IMR-90 (cell line): ENCODE results near the gene TLK2. TPM values are rescaled to one million over a fixed set of nuclear protein-coding genes. Genes with fewer than 3 reads are reported as not detected.

Source experiments
- ATAC-seq: fragments of 200-7000 bp; cut with Tn5 transposase; 2 replicates; pipeline ENCODE4 v1.9.1; 2020; ENCODE audit warnings: low read depth, mild to moderate bottlenecking, moderate library complexity
- BruUV-seq: library from RNA; stranded (reverse); fragments of 400-500 nt; replicated peaks from 2 replicates; lab custom pipeline; 2021; lab: Mats Ljungman, UMichigan
- CTCF ChIA-PET: fragments of 300-600 bp; formaldehyde crosslinking; extraction: SDS; loops from one replicate; lab custom pipeline; 2021; ENCODE audit warnings: antibody characterized with exemption; lab: Yijun Ruan, JAX
- POLR2A ChIA-PET: fragments of 300-600 bp; sonication (Branson Sonifier 250); formaldehyde crosslinking; loops from one replicate; lab custom pipeline; 2022; ENCODE audit warnings: antibody characterized with exemption; ENCODE audit not compliant: unreplicated experiment; lab: Charles Lee
- DNase-seq: peaks from one replicate; pipeline ENCODE4 v3.0.0; 2013
- H2AFZ ChIP-seq: replicated peaks from 2 replicates; pipeline ENCODE3; 2013; ENCODE audit warnings: low read length, mild to moderate bottlenecking; ENCODE audit not compliant: poor library complexity
- H2AK5ac ChIP-seq: 2 replicates; pipeline ENCODE4 v1.6.1; 2013; ENCODE audit warnings: low read depth, low read length, inconsistent platforms
- H2AK9ac ChIP-seq: replicated peaks from 2 replicates; pipeline ENCODE3; 2013; ENCODE audit warnings: mild to moderate bottlenecking, low read depth, low read length, moderate library complexity; ENCODE audit not compliant: poor library complexity
- H2BK120ac ChIP-seq: 2 replicates; pipeline ENCODE4 v1.6.1; 2013; ENCODE audit warnings: low read depth, low read length, inconsistent platforms
- H2BK15ac ChIP-seq: 3 replicates; pipeline ENCODE4 v1.6.1; 2013; ENCODE audit warnings: low read depth, low read length, inconsistent platforms
- H2BK20ac ChIP-seq: 2 replicates; pipeline ENCODE4 v1.6.1; 2013; ENCODE audit warnings: low read depth, mild to moderate bottlenecking, inconsistent platforms, low read length, moderate library complexity
- H2BK5ac ChIP-seq: 2 replicates; pipeline ENCODE4 v1.6.1; 2013; ENCODE audit warnings: mild to moderate bottlenecking, low read depth, low read length, inconsistent platforms; ENCODE audit not compliant: poor library complexity, severe bottlenecking
- H3K14ac ChIP-seq: replicated peaks from 2 replicates; pipeline ENCODE4 v1.6.1; 2013; ENCODE audit warnings: low read depth, low read length, inconsistent platforms
- H3K18ac ChIP-seq: 2 replicates; pipeline ENCODE4 v1.6.1; 2013; ENCODE audit warnings: low read depth, low read length, control low read depth
- H3K23ac ChIP-seq: 2 replicates; pipeline ENCODE4 v1.6.1; 2013; ENCODE audit warnings: low read depth, low read length, inconsistent platforms
- H3K27ac ChIP-seq: 2 replicates; pipeline ENCODE4 v1.5.1; 2013; ENCODE audit warnings: mild to moderate bottlenecking, control low read depth, low read length; ENCODE audit not compliant: insufficient read depth
- H3K27me3 ChIP-seq: 2 replicates; pipeline ENCODE4 v1.6.1; 2013; ENCODE audit warnings: low read length; ENCODE audit not compliant: control insufficient read depth, insufficient read depth
- H3K36me3 ChIP-seq: 2 replicates; pipeline ENCODE4 v1.6.1; 2013; ENCODE audit warnings: low read length, mixed read lengths; ENCODE audit not compliant: control insufficient read depth, insufficient read depth
- H3K4ac ChIP-seq: 2 replicates; pipeline ENCODE4 v1.6.1; 2013; ENCODE audit warnings: low read depth, low read length, inconsistent platforms
- H3K4me1 ChIP-seq: 2 replicates; pipeline ENCODE4 v1.6.1; 2013; ENCODE audit warnings: low read length, mixed read lengths; ENCODE audit not compliant: control insufficient read depth, insufficient read depth
- H3K4me2 ChIP-seq: 2 replicates; pipeline ENCODE4 v1.6.1; 2013; ENCODE audit warnings: low read depth, mild to moderate bottlenecking, control low read depth, low read length, moderate library complexity
- H3K4me3 ChIP-seq: 2 replicates; pipeline ENCODE4 v1.5.1; 2013; ENCODE audit warnings: low read depth, mild to moderate bottlenecking, control low read depth, low read length, moderate library complexity; ENCODE audit not compliant: insufficient read depth
- H3K56ac ChIP-seq: 2 replicates; pipeline ENCODE4 v1.6.1; 2013; ENCODE audit warnings: low read length, inconsistent platforms; ENCODE audit not compliant: insufficient read depth; ENCODE audit errors: extremely low read depth
- H3K79me1 ChIP-seq, 2 experiments: 2 replicates each; pipeline ENCODE4 v1.6.1; 2013; ENCODE audit warnings: low read length in 2 of 2, inconsistent platforms in 1 of 2, low read depth in 1 of 2
- H3K9ac ChIP-seq: 2 replicates; pipeline ENCODE4 v1.6.1; 2013; ENCODE audit warnings: low read depth, low read length, control low read depth
- H3K9me1 ChIP-seq: 2 replicates; pipeline ENCODE4 v1.6.1; 2013; ENCODE audit warnings: low read length, inconsistent platforms; ENCODE audit not compliant: insufficient read depth
- H3K9me3 ChIP-seq: 2 replicates; pipeline ENCODE4 v1.6.1; 2013; ENCODE audit warnings: low read length; ENCODE audit not compliant: control insufficient read depth, insufficient read depth
- H4K20me1 ChIP-seq: 2 replicates; pipeline ENCODE4 v1.6.1; 2013; ENCODE audit warnings: low read length, inconsistent platforms; ENCODE audit not compliant: insufficient read depth
- H4K5ac ChIP-seq: 2 replicates; pipeline ENCODE4 v1.6.1; 2013; ENCODE audit warnings: mild to moderate bottlenecking, low read depth, low read length, control low read depth
- H4K8ac ChIP-seq, 2 experiments: 2 replicates each; pipeline ENCODE4 v1.6.1; 2013; ENCODE audit warnings: low read depth in 2 of 2, low read length in 2 of 2, control low read depth in 1 of 2, inconsistent platforms in 1 of 2
- H4K91ac ChIP-seq: 2 replicates; pipeline ENCODE4 v1.6.1; 2013; ENCODE audit warnings: low read depth, low read length, inconsistent platforms; ENCODE audit not compliant: insufficient read depth
- BHLHE40 ChIP-seq: fragments of 150-350 bp; IDR thresholded peaks from 2 replicates; pipeline ENCODE4 v1.6.1; 2016; ENCODE audit warnings: mild to moderate bottlenecking, low read depth, low read length
- CHD1 ChIP-seq: IDR thresholded peaks from 2 replicates; pipeline ENCODE4 v1.6.1; 2012; ENCODE audit warnings: low read depth, low read length, improper control_type of control experiment
- CTCF ChIP-seq: conservative IDR thresholded peaks from 2 replicates; pipeline ENCODE4 v1.5.1; 2012; ENCODE audit warnings: mild to moderate bottlenecking, low read depth, low read length, improper control_type of control experiment
- ELK1 ChIP-seq: fragments of 150-350 bp; IDR thresholded peaks from 2 replicates; pipeline ENCODE4 v1.6.1; 2016; ENCODE audit warnings: low read depth, mild to moderate bottlenecking, low read length, moderate library complexity, borderline replicate concordance
- NFE2L2 ChIP-seq: fragments of 150-350 bp; IDR thresholded peaks from 2 replicates; pipeline ENCODE4 v1.6.1; 2016; ENCODE audit warnings: low read depth, mild to moderate bottlenecking, low read length
- RFX5 ChIP-seq: IDR thresholded peaks from 2 replicates; pipeline ENCODE4 v1.8.0; 2012; ENCODE audit warnings: low read depth, mild to moderate bottlenecking, low read length, moderate library complexity
- SMC3 ChIP-seq: fragments of 150-350 bp; IDR thresholded peaks from 2 replicates; pipeline ENCODE4 v1.6.1; 2016; ENCODE audit warnings: low read depth, mild to moderate bottlenecking, antibody characterized with exemption, low read length, moderate library complexity
- WGBS, 2 experiments: methylation state at CpG; one replicate each; pipeline versions ENCODE4 v1.1.5 to v1.1.7; 2013; ENCODE audit warnings: missing lambda C conversion rate in 2 of 2; ENCODE audit not compliant: insufficient read length in 1 of 2; ENCODE audit errors: extremely low coverage in 2 of 2; 5-methylcytosine and 5-hydroxymethylcytosine counted together
- dilution Hi-C: fragments of 300-500 bp; cut with HindIII; formaldehyde crosslinking; loops from one replicate; pipeline ENCODE4 v1.14.3; 2018; ENCODE audit warnings: low sequenced_read_pairs; ENCODE audit not compliant: unreplicated experiment
- in situ Hi-C: fragments of 300-500 bp; cut with MboI; formaldehyde crosslinking; loops from 3 replicates; pipeline ENCODE4 v1.14.3; 2019; ENCODE audit warnings: low sequenced_read_pairs, inconsistent platforms, mixed read lengths
- intact Hi-C: fragments of 100-400 bp; cut with micrococcal nuclease; formaldehyde crosslinking; loops from 2 replicates; pipeline ENCODE4 v1.10.0; 2022
- polyA plus RNA-seq, 3 experiments: library from polyadenylated mRNA; depleted of rRNA; stranded (reverse); fragments of >200 nt; gene quantifications; 2 replicates each; pipeline ENCODE4 v1.2.3, GENCODE V29; 2012; ENCODE audit warnings: low replicate concordance in 1 of 3
- total RNA-seq: library from RNA; depleted of rRNA; stranded (reverse); fragments of >200 nt; gene quantifications from 2 replicates; pipeline ENCODE4 v1.2.3, GENCODE V29; 2012

The TLK2 gene
- total and polyA plus RNA-seq, 2 of the 4 experiments (the other 2 are of a cell fraction) = 35.7 to 39.4 TPM

- Histone ChIP-seq H2AFZ (no peak overlapping the region), H3K9ac (no peak overlapping the region), H3K4me3 (no peak overlapping the region), H2BK120ac (no peak overlapping the region), H2BK15ac (no peak overlapping the region), H3K4me2 (no peak overlapping the region), H3K23ac (no peak overlapping the region), H2AK9ac (no peak overlapping the region), H2BK20ac (no peak overlapping the region), H3K9me1 (peaks cover 24% of the 10 kb centered on the region), H3K79me1 (peaks cover 46 to 89% of the 10 kb centered on the region in 2 experiments), H3K36me3 (peaks cover 31% of the 10 kb centered on the region), H3K56ac (no peak overlapping the region), H3K14ac (no peak overlapping the region), H4K5ac (no peak overlapping the region), H3K4ac (no peak overlapping the region), H4K20me1 (peaks cover 55% of the 10 kb centered on the region), H3K18ac (no peak overlapping the region), H2AK5ac (no peak overlapping the region), H3K4me1 (peaks cover 2% of the 10 kb centered on the region; the same call in 1 of the 2 replicates), H3K27me3 (no peaks in the 10 kb centered on the region), H4K8ac (no peak overlapping the region), H2BK5ac (no peak overlapping the region), H4K91ac (no peak overlapping the region), H3K9me3 (no peaks in the 10 kb centered on the region; the same call in 1 of the 2 replicates), H3K27ac (no peak overlapping the region)
- ATAC-seq (no peak), DNase-seq (no peak)
- BruUV-seq = no TSS peak
- CTCF ChIA-PET = no interaction called here
- intact Hi-C loops = no loop called here
- in situ Hi-C loops = no loop called here
- dilution Hi-C loops = no loop called here
- no CpG with 5 or more reads among the region's 1 CpG for WGBS, 2 experiments
- TF ChIP-seq CTCF = no peak
- TF ChIP-seq BHLHE40 = no peak
- no peak for TF ChIP-seq SMC3
- no peak for TF ChIP-seq CHD1
- no peak for TF ChIP-seq ELK1
- no peak for TF ChIP-seq NFE2L2
- no peak for TF ChIP-seq RFX5
- POLR2A ChIA-PET = interaction anchor here (0.6 kb wide), 1 partner anchor 9 kb away, joined by 7 read pairs; no protein-coding TSS in a partner anchor
Measured at GRCh38 chr17:62661337-62661736, 182.7 kb downstream of the TLK2 start.
